Chondrocyte (in vitro differentiated cells): ENCODE data around the gene KIAA1549. TPM values are rescaled to one million over a fixed set of nuclear protein-coding genes. Genes with fewer than 3 reads are reported as not detected.
A peak's percentile ranks its signal among the peaks of the same experiment; 100 is the strongest.
"Not testable (repeated sequence)": the region's sequence is repeated elsewhere in the genome, so short reads cannot be mapped to it uniquely, and the experiment has no call there.

Experiments
- DNase-seq: peaks from one replicate; pipeline ENCODE4 v3.0.0; 2021; ENCODE audit warnings: mixed read lengths, low spot score
- H3K27ac Mint-ChIP-seq: one replicate; pipeline ENCODE4 v1.8.0; 2021; ENCODE audit warnings: mild to moderate bottlenecking, moderate library complexity, mixed read lengths; ENCODE audit not compliant: unreplicated experiment
- H3K27me3 Mint-ChIP-seq: 2 replicates; pipeline ENCODE4 v1.8.0; 2021; ENCODE audit warnings: low read depth, mixed read lengths
- H3K36me3 Mint-ChIP-seq: 2 replicates; pipeline ENCODE4 v1.8.0; 2021; ENCODE audit warnings: low read depth, mixed read lengths
- H3K4me1 Mint-ChIP-seq: 2 replicates; pipeline ENCODE4 v1.8.0; 2021; ENCODE audit warnings: low read depth, mild to moderate bottlenecking, mixed read lengths
- H3K4me3 Mint-ChIP-seq: one replicate; pipeline ENCODE4 v1.8.0; 2021; ENCODE audit warnings: mild to moderate bottlenecking, moderate library complexity, mixed read lengths; ENCODE audit not compliant: unreplicated experiment
- H3K9me3 Mint-ChIP-seq: 2 replicates; pipeline ENCODE4 v1.8.0; 2021; ENCODE audit warnings: low read depth, mixed read lengths
- total RNA-seq: library from RNA; stranded (reverse); gene quantifications from 3 replicates; pipeline ENCODE4 v1.2.1, GENCODE V29; 2021
- TF ChIP-seq, protein P1 (sequence below): fragments of 200-600 bp; sonication (generic); IDR thresholded peaks from 2 replicates; pipeline ENCODE4 v1.5.0; 2021; ENCODE audit warnings: antibody characterized with exemption, mild to moderate bottlenecking, moderate library complexity

Gene KIAA1549
- total RNA-seq, 1 donor from 2014 or later = 9.2 TPM

- H3K27ac Mint-ChIP-seq = no peak overlapping the region
- H3K4me1 Mint-ChIP-seq = peaks cover 21% of the 10 kb centered on the region
- H3K9me3 Mint-ChIP-seq = no peaks in the 10 kb centered on the region
- peak overlapping the region; percentile 81 for H3K4me3 Mint-ChIP-seq
- TF ChIP-seq, protein P1, sequence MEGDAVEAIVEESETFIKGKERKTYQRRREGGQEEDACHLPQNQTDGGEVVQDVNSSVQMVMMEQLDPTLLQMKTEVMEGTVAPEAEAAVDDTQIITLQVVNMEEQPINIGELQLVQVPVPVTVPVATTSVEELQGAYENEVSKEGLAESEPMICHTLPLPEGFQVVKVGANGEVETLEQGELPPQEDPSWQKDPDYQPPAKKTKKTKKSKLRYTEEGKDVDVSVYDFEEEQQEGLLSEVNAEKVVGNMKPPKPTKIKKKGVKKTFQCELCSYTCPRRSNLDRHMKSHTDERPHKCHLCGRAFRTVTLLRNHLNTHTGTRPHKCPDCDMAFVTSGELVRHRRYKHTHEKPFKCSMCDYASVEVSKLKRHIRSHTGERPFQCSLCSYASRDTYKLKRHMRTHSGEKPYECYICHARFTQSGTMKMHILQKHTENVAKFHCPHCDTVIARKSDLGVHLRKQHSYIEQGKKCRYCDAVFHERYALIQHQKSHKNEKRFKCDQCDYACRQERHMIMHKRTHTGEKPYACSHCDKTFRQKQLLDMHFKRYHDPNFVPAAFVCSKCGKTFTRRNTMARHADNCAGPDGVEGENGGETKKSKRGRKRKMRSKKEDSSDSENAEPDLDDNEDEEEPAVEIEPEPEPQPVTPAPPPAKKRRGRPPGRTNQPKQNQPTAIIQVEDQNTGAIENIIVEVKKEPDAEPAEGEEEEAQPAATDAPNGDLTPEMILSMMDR = no peak
- H3K36me3 Mint-ChIP-seq = no peaks in the 10 kb centered on the region
- H3K27me3 Mint-ChIP-seq = no peaks in the 10 kb centered on the region
- DNase-seq = no peak
Measured at GRCh38 chr7:138979988-138980562, 1.1 kb downstream of the KIAA1549 start.

- Mint-ChIP-seq H3K9me3 (no peaks in the 10 kb centered on the region), H3K36me3 (no peaks in the 10 kb centered on the region), H3K4me1 (peaks cover 21% of the 10 kb centered on the region), H3K4me3 (no peak overlapping the region), H3K27ac (no peak overlapping the region), H3K27me3 (no peaks in the 10 kb centered on the region)
- TF ChIP-seq, protein P1 = peak; percentile 37
- DNase-seq = no peak
Measured at GRCh38 chr7:138979226-138979979, 1.8 kb downstream of the KIAA1549 start.

- Mint-ChIP-seq H3K4me1 (peaks cover 21% of the 10 kb centered on the region), H3K4me3 (no peak overlapping the region), H3K36me3 (no peaks in the 10 kb centered on the region), H3K27ac (no peak overlapping the region), H3K9me3 (no peaks in the 10 kb centered on the region), H3K27me3 (no peaks in the 10 kb centered on the region)
- TF ChIP-seq, protein P1 = no peak
- DNase-seq = no peak
Measured at GRCh38 chr7:138978541-138979184, 2.5 kb downstream of the KIAA1549 start.

- not testable (repeated sequence) for H3K27ac Mint-ChIP-seq, H3K27me3 Mint-ChIP-seq, DNase-seq, H3K36me3 Mint-ChIP-seq, H3K4me3 Mint-ChIP-seq, H3K9me3 Mint-ChIP-seq
- peaks cover 17% of the 10 kb centered on the region for H3K4me1 Mint-ChIP-seq
Measured at GRCh38 chr7:138976161-138976560, 5.0 kb downstream of the KIAA1549 start.

GRCh38 chr7:138975343-138976104 lies 5.7 kb downstream of the KIAA1549 start:
- no peak for DNase-seq
- H3K9me3 Mint-ChIP-seq = no peaks in the 10 kb centered on the region
- no peaks in the 10 kb centered on the region for H3K36me3 Mint-ChIP-seq
- peaks cover 15% of the 10 kb centered on the region for H3K4me1 Mint-ChIP-seq
- no peak overlapping the region for H3K4me3 Mint-ChIP-seq
- H3K27me3 Mint-ChIP-seq = no peaks in the 10 kb centered on the region
- TF ChIP-seq, protein P1 = no peak
- no peak overlapping the region for H3K27ac Mint-ChIP-seq
